GM19452 (cell line): ENCODE measurements around the gene SNHG17.
"Not testable (repeated sequence)": the region's sequence is repeated elsewhere in the genome, so short reads cannot be mapped to it uniquely, and the experiment has no call there.

Source experiments
- ATAC-seq: cut with Tn5 transposase; IDR thresholded peaks from one replicate; pipeline ENCODE4 v1.9.1; 2021; ENCODE audit not compliant: unreplicated experiment

SNHG17 gene

DNA sequence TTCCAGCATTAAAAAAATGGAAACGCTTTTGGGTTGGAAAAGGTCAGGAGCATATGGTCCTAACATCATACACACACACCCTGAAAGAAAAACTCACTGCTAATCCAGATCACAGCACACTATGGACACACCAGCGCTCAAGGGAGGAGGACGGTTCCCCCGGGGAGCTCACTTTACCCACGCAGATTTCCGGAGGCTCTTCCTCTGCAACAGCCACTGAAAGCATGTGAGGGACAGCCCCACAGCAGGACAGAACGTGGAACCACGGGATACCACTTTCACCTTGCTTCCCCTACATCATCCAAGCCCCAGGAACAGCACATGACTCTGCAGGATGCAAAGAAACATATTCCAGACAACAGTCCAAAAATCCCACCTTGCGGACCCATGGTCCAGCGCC, 13.2 kb downstream of the SNHG17 start:
- no peak for ATAC-seq

DNA sequence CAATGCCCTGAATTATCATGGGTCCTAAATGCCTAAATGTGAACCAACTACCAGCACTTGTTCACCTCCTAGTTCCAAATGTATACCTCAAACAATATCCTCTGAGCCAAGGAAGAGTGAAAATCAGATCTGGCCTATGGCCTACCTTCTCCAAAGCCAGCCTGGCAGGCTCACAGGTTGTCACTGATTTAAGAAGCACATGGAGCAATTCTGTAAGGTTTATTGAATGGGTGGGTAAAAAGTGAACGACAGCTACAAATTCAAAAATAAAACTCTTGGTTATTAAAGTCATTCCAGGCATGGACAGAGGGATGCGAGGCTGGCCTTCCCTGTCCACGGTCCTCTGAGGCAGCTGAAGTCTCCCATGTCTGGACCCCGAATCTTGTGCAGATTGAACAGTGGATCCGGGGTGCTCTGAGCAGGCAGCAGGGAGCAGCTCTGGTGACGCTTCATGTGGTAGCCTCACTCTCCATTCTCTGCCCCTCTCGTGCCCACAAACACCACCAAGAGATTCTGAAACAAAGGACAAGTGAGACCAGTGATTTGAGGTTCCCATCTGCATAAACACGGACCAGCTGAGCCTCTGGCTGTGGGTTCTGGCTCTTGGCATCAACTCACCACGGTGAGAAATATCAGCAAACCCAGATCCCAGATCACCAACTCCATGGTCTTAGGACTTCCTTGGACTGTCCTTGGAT, 14.6 kb downstream of the SNHG17 start:
- ATAC-seq, result no peak

DNA sequence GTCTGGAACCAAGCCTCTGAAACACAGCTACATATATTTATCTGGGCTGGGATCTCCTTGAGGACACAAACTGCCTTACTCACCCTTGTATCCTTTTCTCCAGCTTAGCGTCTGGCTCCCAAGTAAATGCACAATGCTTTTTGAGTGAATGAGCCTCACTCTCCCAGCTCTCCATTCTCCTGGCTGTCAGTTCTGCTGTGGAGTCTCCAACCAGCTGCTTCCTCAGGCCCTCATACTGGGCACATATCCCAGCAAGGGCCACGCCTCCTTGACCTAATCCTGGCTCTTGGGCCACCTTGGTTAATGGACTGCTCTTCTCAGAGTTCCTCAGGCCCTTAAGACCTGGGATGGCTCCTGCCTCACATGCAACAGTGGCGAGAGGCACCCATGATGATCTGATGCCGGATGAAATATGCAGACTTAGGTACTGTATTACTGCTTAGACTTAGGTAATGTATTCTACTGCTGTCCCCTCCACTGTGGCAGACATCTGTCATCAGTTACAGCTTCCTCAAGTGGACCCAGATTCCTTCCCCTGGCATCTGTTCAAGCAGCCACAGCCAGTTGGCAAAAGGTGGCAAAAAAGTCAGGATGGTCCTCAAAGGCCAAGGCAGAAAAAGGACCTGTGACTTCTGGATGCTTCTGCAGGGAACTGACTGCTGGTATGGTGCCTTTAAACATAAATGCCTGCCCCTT, 16.5 kb downstream of the SNHG17 start:
- no peak for ATAC-seq

DNA sequence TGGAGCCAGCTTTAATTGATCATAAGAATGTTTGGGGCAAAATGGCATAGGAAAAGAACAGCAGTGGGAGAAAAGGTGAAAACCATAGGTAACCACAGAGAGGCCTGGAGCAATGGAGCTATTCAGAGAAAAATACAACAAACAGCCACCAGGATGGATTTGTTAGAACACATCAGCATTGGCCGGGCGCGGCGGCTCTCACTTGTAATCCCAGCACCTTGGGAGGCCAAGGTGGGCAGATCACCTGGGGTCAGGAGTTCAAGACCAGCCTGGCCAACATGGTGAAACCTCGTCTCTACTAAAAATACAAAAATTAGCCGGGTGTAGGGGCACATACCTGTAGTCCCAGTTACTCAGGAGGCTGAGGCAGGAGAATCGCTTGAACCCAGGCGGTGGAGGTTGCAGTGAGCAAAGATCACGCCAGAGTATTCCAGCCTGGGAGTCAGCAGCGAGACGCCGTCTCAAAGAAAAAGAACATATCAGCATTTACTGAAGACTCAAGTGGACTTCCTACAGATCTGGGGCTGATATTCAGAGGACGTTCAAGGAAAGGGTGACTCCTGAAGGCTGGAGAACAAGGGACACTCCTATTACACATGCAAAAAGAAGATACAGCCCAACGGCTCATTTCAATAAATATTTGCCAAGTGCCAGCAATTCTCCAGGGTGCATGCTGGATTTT, 20.2 kb downstream of the SNHG17 start:
- ATAC-seq, result no peak

DNA sequence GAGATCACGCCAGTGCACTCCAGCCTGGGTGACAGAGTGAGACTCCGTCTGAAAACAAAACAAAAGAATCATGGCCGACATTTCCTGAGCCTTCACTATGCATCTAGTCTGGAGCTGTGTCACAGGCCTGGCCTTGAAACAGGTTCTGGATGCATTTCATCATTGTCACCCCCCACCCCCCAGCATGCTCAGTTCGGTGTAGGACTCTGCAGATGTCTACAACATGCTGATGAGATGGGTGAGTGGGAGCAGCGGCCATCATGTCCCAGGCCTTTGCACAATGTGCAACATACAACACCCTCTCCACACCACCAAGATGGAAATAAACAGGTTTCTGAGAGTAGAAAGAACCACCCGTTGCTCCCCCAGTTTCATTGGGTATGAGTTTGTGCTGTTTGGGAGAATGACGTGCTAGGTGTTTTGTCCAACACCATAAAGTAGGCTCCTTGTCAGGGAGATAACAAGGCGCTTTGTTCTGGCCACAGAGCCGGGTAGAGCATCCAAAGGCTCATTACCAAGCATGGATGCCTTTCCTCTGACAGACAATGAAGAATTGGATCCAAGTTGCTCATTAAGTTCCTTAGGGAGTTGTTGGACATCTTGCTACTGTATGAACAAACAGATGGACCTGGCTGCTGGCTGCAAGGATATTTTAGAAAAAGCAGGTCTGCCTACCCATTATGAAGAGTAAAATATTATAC, 22.1 kb downstream of the SNHG17 start:
- no peak for ATAC-seq

DNA sequence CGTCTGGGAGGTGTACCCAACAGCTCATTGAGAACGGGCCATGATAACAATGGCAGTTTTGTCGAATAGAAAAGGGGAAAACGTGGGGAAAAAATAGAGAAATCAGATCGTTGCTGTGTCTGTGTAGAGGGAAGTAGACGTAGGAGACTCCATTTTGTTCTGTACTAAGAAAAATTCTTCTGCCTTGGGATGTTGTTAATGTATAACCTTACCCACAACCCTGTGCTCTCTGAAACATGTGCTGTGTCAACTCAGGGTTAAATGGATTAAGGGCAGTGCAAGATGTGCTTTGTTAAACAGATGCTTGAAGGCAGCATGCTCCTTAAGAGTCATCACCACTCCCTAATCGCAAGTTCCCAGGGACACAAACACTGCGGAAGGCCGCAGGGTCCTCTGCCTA, 27.3 kb downstream of the SNHG17 start:
- ATAC-seq, result not testable (repeated sequence)

DNA sequence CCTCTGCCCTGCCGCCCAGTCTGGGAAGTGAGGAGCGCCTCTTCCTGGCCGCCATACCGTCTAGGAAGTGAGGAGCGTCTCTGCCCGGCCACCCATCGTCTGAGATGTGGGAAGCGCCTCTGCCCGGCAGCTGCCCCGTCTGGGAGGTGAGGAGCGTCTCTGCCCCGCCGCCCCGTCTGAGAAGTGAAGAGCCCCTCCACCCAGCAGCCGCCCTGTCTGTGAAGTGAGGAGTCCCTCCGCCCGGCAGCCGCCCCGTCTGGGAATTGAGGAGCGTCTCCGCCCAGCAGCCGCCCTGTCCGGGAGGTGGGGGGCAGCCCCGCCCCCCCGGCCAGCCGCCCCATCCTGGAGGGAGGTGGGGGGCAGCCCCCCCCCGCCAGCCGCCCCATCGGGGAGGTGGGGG, 27.8 kb downstream of the SNHG17 start:
- ATAC-seq, result no peak

DNA sequence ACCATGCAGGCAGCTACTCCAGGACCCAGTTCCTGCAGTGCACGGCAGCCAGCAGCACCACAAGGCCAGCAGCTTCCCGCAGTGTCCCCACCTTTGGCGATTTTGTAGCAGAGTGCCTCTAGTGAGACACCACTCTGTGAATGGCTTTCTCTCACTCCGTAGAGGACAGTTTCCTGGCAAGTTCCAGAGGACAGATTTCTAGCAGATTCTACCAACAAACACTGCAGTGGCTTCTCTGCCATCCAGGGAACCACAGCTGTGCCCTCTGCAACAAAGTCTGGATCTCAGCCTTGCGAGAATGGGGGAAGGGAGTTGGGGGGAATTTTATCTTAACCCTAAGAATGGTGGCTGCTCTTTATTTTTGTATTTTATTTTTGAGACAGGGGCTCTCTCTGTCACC, 28.7 kb downstream of the SNHG17 start:
- no peak for ATAC-seq

DNA sequence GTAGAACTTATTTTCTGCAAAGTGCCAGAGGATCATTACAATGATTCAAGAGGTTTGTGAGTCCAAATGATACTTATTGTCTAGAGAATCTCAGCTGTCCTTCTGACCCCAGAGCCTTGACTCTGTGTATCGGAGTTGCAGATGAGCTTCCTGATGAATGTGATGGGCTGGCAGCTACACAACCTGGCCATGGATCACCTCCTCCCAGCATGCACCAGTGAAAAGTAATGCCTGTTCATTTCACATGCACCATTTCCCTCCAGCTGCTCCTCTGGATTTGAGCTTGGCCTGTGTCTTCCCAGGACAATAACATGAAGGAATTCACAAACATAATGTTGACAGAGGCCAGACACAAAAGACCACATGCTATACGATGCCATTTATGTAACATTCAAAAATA, 30.0 kb downstream of the SNHG17 start:
- no peak for ATAC-seq

DNA sequence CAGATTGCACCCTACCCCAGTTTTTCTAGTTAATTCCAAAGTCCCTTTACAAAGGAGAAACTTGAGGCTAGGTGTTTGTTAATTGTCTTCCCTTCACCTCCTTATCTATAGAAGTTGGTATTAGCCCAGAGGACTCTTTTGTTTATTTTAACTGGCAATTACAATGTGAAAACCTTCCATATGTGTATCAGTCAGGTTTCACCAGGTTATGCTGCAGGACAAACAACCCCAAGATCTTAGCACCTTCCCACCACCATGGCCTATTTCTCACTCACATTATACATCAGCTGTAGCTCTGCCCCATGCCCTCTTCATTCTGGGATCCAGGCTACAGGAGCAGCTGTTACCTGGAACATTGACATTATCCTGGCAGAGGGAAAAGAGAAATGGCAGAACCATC, 31.1 kb downstream of the SNHG17 start:
- no peak for ATAC-seq

DNA sequence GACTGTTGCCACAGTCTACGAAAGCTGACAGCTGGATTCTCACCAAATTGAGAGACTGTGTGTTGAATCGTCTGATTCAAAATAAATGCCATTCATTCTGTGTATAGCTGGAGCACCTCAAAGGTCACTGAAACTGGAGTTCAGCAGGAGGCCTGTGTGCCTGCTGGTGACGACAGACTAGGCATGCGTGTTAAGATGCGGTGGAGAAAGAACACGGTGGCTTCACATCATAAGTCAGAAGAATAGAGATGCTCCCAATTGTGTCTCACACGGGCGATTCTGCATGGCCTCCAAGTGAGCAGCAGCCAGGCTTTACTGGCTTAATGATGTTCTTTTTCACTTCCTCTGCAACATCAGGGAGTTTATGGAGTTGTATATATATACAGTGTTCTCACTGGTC, 32.3 kb downstream of the SNHG17 start:
- no peak for ATAC-seq

DNA sequence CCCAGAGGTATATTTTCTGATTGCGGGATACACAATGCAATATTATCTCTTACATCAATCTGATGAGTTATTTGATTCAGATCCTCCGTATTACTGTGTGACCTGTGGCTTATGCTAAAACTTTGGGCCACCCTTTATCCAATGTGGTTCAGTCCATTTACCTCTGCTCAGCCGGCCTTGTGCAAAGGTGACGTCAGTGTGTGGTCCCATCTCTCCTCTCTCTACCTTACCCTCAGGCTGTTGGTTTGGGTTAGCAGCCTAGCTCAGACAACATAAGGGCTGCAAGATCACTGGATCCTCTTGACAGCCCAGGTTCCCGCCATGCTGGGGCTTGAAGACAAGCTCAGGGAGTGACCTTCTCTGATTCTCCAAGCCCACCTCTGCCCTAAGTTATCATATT, 33.0 kb downstream of the SNHG17 start:
- no peak for ATAC-seq

DNA sequence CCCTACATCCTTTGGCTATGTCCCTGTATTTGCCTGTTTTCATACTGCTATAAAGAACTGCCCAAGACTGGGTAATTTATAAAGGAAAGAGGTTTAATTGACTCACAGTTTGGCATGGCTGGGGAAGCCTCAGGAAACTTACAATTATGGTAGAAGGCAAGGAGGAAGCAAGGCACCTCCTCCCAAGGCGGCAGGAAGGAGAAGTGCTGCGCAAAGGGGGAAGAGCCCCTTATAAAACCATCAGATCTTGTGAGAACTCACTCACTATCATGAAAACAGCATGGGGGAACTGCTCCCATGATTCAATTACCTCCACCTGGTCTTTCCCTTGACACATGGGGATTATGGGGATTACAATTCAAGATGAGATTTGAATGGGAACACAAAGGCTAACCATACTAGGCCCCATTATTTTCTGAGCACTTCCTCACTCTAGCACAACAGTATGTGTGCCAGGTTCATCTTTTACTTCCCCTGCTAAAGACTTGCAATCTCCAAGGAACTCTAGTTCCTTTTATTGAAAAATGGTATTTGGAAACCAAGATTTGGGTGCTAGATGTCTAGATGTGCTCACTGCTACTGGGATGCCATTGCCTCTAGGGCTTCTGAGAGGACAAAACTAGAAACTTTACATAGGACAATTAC, 39.3 kb downstream of the SNHG17 start:
- ATAC-seq, result not testable (repeated sequence)

DNA sequence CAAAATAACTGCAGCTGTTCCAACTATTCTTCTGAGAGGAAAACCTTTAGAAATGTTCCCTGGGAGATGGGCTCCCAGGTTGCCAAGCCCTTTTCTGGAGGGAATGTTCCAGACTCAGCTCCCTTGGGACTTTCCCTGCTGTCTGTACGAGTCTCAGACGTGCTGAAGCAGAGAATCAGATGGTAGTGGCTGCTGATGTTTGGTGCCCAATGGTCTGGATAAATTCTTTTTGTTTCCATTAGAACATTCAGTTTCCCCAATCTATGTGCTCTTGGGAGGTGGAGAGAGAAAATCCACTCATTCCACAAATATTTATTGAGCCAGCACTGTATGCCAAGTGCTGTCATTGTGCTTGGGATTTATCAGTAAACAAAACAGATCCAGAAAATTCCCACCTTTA, 40.0 kb downstream of the SNHG17 start:
- ATAC-seq, result no peak

DNA sequence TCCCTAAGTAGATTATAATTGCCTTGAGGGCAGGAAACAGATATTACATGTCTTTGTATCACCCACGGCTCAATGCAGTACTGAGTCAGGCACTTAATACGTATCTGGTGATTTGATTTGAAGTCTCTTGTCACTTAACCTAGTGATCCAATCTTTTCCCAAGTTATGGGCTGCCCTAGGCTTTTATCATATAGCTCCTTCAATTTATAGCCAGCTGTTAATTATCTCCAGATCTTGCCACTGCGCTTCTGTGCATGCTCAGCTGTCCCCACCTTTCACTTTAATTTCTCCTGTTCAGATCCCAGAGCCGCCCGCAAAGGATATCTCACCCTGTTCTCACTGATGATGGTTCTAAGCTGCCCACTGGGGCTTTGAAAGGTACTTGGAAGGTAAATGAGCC, 41.9 kb downstream of the SNHG17 start:
- ATAC-seq, result no peak

DNA sequence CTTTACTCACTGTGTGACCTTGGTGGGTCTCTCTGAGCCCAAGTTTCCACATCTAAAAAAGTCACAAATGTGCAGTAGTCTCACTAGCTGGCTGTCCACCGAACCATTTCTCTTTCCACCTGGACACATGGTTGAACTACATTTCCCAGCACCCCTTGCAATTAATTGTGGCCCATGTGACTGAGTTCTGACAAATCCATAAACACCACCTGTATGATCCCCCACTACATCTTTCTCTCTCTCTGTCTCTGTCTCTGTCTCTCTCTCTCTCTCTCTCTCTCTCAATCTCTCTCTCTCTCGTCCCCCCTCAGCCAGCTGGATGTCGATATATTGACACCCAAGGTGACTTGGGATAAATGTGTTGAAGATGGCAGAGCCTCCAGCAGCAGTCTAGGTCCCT, 42.8 kb downstream of the SNHG17 start:
- ATAC-seq, result no peak

DNA sequence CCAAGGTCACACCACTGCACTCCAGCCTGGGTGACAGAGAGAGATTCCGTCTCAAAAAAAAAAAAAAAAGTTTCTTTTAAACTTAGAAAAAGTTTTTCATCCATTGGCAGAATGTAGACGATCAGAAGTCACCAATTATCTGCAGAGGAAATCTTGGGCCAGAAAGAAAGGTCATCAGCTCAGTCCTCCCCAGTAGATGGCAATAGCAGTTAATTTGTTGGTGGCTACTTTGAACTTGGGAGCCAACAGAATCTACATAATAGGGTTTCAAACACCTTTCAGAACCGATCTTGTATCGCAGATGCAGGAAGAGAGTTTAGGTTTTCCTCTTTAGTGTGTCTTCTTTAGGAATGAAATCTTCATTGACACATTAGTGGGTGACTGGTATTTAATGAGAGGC, 47.2 kb downstream of the SNHG17 start:
- ATAC-seq, result no peak

DNA sequence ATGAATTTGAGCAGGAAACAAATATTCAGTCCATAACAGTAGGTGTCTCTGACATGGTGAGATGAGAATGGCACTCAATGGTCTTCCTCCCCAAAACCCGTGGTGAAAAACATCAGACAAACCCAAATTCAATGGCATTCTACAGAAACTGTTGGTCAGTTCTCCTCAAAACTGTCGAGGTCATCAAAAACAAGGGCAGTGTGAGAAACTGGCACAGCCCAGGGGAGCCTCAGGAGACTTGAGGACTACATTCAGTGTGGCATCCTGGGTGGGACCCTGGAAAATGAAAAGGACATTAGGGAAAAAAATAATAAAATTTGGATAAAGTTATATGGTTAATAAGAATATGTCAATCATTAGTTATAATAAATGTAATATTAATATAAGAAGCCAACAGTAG, 48.3 kb downstream of the SNHG17 start:
- no peak for ATAC-seq

DNA sequence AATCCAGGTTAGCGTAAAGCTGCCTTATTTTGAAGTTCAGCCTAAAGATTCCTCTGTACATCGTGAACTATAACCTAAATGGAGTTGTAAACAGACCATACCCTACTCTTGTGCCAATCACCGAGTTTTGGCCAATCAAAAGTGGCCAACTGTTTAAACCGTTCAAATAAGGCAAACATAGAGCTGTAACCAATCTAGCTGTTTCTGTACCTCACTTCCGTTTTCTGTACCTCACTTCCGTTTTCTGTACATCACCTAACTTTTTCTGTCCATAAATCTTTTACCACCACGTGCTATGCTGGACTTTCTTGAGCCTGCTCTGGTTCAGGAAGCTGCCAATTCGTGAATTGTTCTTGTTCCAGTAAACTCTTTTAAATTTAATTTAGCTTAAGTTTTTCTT, 49.1 kb downstream of the SNHG17 start:
- ATAC-seq, result no peak

DNA sequence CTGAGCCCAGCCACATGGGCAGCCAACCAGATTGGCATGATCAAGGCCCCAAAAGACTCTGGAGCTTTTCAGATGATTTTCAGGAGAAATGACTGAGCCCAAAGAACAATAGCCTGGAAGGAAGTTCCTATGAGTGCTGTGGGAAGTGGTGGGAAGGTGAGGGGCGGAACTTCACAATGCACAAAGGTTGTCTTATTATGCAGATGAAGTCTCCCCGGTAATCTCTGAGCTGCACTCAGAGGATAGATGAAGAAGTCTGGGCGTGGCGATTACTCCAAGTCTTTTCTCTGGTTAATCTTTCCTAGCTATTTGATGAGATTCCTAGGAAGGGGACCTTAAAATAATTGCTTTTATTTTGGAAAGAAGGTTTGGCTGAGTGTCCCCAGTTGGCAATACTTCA, 52.0 kb downstream of the SNHG17 start:
- no peak for ATAC-seq

DNA sequence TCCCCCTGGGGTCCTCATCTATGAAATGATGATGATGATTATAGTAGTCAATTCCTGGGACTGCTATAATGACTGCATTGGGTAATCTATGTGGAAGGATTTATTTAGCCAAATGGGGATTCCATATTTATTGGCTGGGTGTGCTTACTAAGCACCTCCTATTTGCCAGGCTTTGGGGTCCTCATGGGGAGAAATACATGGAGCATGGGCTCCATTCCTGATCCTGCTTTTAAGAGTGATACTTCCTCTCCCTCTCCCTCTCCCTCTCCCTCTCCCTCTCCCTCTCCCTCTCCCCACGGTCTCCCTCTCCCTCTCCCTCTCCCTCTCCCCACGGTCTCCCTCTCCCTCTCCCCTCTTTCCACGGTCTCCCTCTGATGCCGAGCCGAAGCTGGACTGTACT, 57.3 kb downstream of the SNHG17 start:
- ATAC-seq, result not testable (repeated sequence)
